ENCODE results near the gene HMGCL. TPM values are rescaled to one million over a fixed set of nuclear protein-coding genes. Genes with fewer than 3 reads are reported as not detected.
"Not testable (repeated sequence)": the region's sequence is repeated elsewhere in the genome, so short reads cannot be mapped to it uniquely, and the experiment has no call there.

Gene HMGCL
- total RNA-seq, 2 donors from 2014 or later = 66.2 to 110 TPM

- no peak for TF ChIP-seq CTCF (IDR thresholded peaks at IDR 0.05)
- intact Hi-C loops (cut with DNase I) = no loop called here
- no peak overlapping the region for H3K9ac ChIP-seq (ENCODE audit: low read depth in 2 of 2, low read length in 2 of 2)
- H3K4me1 ChIP-seq = no peaks in the 10 kb centered on the region
- no peak overlapping the region for H3K4me3 ChIP-seq
- DNase-seq = no peak
- H3K27me3 ChIP-seq = no peaks in the 10 kb centered on the region
- H3K27ac ChIP-seq = no peak overlapping the region
- no peaks in the 10 kb centered on the region for H3K9me3 ChIP-seq
- H3K36me3 ChIP-seq = no peaks in the 10 kb centered on the region
These were observed 23.7 kb upstream of the HMGCL start for GRCh38 chr1:23848673-23849616.

GRCh38 chr1:23847482-23848095 lies 22.4 kb upstream of the HMGCL start:
- H3K36me3 ChIP-seq; H3K9ac ChIP-seq (ENCODE audit: low read depth in 2 of 2, low read length in 2 of 2); intact Hi-C loops (cut with DNase I); H3K27ac ChIP-seq; DNase-seq; H3K27me3 ChIP-seq; H3K4me1 ChIP-seq; H3K9me3 ChIP-seq; H3K4me3 ChIP-seq: not testable (repeated sequence)

- no peak overlapping the region for H3K4me3 ChIP-seq
- H3K27me3 ChIP-seq = no peaks in the 10 kb centered on the region
- no peaks in the 10 kb centered on the region for H3K9me3 ChIP-seq
- H3K9ac ChIP-seq (ENCODE audit: low read depth in 2 of 2, low read length in 2 of 2) = no peak overlapping the region
- intact Hi-C loops (cut with DNase I) = no loop called here
- DNase-seq = no peak
- H3K36me3 ChIP-seq = no peaks in the 10 kb centered on the region
- TF ChIP-seq CTCF (IDR thresholded peaks at IDR 0.05) = no peak
- H3K27ac ChIP-seq = no peak overlapping the region
- H3K4me1 ChIP-seq = no peaks in the 10 kb centered on the region
These were observed 19.9 kb upstream of the HMGCL start for GRCh38 chr1:23845163-23845562.

- intact Hi-C loops (cut with DNase I) = no loop called here
- Histone ChIP-seq H3K36me3 (no peaks in the 10 kb centered on the region), H3K27ac (no peak overlapping the region), H3K4me1 (no peaks in the 10 kb centered on the region), H3K9me3 (no peaks in the 10 kb centered on the region), H3K4me3 (no peak overlapping the region), H3K9ac (ENCODE audit: low read depth in 2 of 2, low read length in 2 of 2) (no peak overlapping the region), H3K27me3 (no peaks in the 10 kb centered on the region)
- no peak for TF ChIP-seq CTCF (IDR thresholded peaks at IDR 0.05)
- no peak for DNase-seq
These were observed 18.4 kb upstream of the HMGCL start for GRCh38 chr1:23843644-23844043.

GRCh38 chr1:23838401-23838866 lies 13.2 kb upstream of the HMGCL start:
- Histone ChIP-seq H3K36me3 (no peaks in the 10 kb centered on the region), H3K4me1 (no peaks in the 10 kb centered on the region), H3K27ac (no peak overlapping the region), H3K27me3 (no peaks in the 10 kb centered on the region), H3K4me3 (peak overlapping the region; percentile 22), H3K9me3 (no peaks in the 10 kb centered on the region), H3K9ac (ENCODE audit: low read depth in 2 of 2, low read length in 2 of 2) (peak overlapping the region; percentile 47 to 51)
- DNase-seq = peak; percentile 81
- no peak for TF ChIP-seq CTCF (IDR thresholded peaks at IDR 0.05)
- intact Hi-C loops (cut with DNase I) = no loop called here

GRCh38 chr1:23837908-23838307 lies 12.7 kb upstream of the HMGCL start:
- H3K4me1 ChIP-seq = no peaks in the 10 kb centered on the region
- TF ChIP-seq CTCF (IDR thresholded peaks at IDR 0.05) = no peak
- no peak for DNase-seq
- intact Hi-C loops (cut with DNase I) = no loop called here
- peak overlapping the region; percentile 22 for H3K4me3 ChIP-seq
- no peak overlapping the region for H3K27ac ChIP-seq
- no peaks in the 10 kb centered on the region for H3K27me3 ChIP-seq
- H3K36me3 ChIP-seq = no peaks in the 10 kb centered on the region
- H3K9me3 ChIP-seq = no peaks in the 10 kb centered on the region
- peak overlapping the region; percentile 47 to 51 for H3K9ac ChIP-seq (ENCODE audit: low read depth in 2 of 2, low read length in 2 of 2)

Data from colonic mucosa (tissue), 4 donors.